DMS53 (cell line): ENCODE results near the gene GLS.
"Not testable (repeated sequence)": the region's sequence is repeated elsewhere in the genome, so short reads cannot be mapped to it uniquely, and the experiment has no call there.

Experiments used
- DNase-seq: peaks from one replicate; lab custom pipeline; 2025; lab: John Stamatoyannopoulos, UW

GLS gene

DNA sequence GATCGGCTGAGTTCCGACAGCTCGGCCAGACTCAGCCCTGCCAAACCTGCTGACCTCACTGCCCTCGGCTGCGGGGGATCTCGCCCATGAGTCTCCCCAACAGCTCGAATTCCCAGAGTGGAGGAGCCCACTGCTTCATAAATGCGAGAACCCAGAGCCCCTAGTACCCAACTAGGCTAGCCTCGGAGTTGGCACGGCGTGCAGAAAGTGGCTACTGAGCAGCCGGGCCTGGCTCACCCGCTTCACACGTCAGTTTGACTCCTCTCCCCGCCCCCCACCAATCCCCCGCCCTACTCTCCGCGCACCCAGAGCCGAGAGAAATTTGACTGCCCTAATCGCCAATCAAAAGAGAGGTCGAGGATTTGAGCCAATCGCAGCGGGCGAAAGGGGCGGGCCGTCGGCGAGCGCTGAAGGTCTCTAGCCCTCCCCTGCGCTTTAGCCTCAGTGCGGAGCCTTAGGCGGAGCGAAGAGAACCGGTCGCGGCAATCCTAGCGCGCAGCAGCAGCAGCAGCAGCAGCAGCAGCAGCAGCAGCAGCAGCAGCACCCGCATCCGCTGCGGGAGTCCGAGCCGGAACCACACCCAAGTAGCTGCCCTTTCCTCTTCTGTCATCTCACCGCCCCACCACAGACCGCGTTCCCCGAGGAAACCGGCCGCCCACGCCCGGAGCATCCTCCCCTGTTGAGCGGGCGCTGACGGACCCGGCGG is at the start of gene GLS:
Gene GLS, plus strand, starts transcription at position 444 of the 706 bp plus-strand sequence. CDS start 264 bp downstream, outside the sequence.
- peak; percentile 99 for DNase-seq

DNA sequence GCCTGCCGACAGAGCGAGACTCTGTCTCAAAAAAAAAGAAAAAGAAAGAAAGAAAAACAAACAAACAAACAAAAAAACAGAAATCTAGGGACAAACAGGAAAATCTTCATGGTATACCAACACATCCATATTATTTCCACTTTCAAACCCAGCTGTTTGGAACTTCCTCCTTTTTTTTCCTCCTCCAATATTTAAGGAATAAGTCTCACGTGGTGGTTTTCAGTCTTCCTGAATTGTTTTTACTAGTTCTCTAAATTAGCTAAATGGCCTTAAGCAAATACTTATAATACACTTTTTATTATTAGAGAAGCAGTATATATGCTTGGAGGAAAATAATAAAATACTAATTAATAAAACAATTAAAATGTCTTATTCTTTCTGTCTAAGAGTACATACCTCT is 48.7 kb upstream of the GLS start:
- no peak for DNase-seq

DNA sequence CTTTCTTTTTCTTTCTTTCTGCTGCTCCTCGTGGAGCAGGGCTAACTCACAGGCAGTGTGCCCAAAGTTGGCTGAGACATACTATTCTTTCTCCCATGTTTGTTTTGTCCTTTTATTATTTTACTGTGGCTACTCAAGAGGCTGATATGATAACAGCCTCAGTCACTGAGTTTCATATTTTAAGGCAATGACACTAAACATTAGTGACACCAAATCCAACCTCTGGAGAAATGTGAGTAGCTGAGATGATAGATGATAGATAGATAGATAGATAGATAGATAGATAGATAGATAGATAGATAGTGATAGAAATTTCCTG is 45.8 kb upstream of the GLS start:
- no peak for DNase-seq

DNA sequence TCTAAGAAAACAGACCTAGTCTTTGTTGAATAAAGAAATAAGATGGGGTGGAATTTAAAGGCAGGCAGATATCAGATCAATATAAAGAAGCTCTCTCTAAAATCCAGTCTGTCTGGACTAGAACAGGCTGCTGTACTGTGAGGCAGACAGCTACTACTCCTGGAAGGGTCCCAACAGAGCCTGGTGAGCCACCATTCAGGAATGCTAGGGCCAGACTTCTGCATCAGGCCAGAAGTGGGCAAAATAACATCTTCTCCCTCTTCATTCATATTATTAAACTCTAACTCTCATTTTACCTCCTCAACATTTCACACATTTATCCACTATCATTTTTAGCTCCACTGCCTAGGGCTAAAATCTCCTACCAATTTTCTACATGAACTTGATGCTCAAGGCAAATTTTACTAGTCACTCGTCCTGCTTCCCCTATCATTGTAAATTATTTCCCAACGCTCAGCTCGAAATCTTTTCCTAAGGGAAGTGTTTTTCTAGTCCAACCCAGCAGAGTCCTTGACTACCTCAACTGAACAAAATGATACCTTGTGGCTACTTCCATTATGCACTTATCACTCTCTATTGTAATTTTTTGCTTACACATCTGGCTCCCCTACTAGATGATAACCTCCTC is 45.2 kb upstream of the GLS start:
- DNase-seq: no peak

DNA sequence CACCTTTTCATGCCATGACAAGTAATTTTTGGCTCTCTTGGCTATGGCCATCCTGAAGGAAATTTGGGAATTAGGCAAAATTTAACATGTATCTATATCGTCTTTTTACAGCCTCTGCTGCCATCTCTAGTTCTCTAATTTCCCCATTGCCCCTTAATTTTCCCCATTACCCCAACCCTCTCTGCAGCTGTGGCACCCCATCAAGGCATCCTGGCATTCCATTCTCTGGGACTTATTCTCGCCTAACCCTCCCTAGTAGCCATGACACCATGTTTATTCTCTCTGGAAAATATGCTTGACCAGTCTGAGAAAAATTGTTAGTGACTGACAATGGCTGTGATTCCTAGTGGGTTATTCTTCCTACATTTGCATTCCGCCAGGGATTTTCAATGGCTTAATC is 43.9 kb upstream of the GLS start:
- no peak for DNase-seq

DNA sequence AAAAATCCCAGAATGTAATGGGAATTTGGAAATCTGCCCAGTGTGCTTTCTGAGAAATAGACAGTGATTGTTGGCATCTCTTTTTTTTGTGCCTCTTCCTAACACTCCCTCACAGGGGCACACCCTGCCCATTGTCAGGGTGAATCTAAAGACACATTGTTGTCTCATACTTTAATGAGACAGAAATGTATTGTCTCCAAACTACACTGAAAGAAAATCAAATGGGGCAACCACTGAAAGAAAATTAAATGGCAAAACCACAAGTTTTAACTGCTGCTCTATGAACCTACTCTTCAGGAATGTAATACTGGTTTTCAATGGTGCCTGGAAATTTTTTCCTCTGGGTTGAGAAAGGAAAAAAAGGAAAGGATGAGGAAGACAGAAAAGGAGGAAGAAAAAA is 43.2 kb upstream of the GLS start:
- DNase-seq: no peak

DNA sequence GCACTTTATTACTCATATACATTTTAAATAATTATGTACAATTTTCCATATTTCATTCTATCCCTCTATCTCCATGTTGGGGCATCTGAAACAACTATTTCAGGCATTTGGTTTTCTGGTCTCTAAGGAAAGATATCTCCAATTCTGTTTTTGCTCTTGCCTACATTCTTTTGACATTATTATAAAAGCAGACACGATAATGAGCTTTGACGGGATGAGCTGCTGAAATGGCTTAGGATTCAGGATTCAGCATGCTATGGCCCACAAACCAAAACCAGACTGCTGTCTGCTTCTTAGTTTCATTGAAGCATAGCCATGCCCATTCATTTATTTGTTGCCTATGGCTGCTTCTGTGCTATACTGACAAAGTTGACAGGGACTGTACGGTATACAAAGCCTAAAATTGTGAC is 42.7 kb upstream of the GLS start:
- DNase-seq: no peak

DNA sequence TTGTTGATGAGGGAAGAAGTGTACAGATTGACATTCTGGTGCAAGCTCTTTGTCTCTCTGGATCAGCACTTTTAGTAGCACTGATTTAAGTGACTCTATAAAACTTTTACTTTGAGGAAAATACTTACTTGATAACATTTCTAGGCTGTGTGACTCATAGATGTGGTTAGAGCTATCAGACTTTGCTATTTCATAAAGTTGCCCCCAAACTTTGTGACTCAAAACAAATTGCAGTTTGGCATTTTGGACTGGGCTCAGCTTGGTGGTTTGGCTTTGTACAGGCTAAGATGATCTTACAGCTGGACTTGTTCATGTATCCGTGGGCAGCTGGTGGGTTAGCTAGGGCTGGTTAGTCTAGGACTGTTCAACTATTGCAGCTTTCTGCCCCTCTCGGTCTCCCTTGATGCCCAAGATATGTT is 42.1 kb upstream of the GLS start:
- no peak for DNase-seq

DNA sequence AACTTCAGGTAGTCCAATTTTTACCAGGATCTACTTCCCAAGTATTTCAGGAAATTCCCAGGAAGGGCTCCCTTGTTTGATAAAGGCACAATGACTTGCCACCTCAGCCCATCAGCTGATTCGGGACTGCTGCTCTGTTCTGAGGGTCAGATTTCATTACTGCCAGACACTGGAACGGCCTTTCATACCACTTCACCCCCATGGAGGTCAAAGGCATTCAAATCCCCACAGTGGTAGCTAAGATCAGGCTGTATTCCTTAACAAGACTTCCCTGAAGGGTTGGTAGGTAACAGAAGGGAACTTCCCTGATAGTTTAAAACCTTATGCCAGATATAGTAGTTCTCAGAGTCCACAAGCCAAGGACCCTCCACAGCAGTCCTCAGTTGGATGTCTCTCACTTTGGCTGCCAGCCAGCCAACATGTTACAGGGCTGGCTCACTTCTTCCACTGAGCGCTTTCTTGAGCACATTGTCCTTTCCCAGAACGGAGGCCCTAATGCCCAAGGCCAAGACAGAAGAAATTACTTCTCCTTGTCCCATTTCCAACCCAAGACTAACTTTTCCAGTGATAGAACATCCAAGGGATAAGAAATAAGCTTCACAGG is 40.0 kb upstream of the GLS start:
- DNase-seq: peak; percentile 57

DNA sequence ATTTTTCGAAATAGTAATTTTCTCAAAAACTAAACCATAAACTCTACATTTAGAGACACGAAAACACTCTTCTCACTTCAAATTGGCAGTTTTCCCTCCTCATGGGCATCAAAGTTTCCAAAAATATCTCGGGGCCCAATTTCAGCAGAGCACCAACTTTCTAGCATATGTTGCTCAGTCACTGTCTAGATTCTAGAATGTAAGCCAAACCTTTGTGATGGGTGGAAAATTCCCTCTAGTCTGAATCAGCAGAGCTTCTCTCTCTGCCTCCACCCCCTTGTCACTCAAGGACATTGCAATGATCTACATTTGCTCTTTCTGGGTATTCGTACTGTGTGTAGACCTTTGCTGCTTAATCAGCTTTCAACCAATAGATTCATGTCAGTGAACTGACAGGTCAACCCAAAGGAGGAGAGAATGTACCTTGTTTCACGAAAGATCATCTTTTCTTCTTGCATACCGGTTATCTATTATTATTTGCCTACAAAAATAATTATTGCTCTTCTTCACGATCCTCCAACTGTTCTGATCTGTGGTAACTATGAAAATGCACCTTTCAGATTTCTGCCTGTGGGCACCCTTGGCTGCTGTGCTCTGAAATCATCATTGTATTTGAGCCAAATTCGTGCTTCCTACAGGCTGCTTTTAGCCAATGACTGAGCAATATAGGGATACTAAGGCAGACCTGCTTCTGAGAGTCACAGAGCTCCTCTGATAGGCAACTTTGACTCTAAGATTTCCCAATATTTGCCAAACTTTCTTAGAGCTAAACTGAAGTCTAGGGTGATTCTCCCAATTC is 38.7 kb upstream of the GLS start:
- peak; percentile 7 for DNase-seq

DNA sequence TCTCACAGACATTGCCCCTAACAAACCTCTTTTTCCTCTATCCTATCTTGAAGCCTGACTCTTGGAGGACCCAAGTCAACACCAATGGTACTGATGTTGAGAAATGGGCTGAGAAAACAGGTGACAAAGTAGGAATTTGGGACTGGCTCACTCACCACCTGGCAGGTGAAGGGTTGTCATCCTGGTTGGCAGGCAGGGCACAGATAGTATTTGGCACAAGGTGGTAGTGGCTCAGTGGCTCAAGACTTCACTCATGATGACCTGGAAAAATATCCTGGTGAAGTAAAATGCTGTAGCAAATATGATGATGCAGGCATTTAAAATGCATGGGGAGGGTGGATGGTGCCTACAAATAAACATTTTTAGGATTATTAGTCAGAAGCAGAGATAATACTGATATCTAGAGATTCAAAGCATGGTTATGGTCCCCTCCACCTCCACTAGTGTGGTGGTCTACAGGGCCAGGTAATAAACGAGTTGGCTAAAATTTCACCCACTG is 38.0 kb upstream of the GLS start:
- no peak for DNase-seq

DNA sequence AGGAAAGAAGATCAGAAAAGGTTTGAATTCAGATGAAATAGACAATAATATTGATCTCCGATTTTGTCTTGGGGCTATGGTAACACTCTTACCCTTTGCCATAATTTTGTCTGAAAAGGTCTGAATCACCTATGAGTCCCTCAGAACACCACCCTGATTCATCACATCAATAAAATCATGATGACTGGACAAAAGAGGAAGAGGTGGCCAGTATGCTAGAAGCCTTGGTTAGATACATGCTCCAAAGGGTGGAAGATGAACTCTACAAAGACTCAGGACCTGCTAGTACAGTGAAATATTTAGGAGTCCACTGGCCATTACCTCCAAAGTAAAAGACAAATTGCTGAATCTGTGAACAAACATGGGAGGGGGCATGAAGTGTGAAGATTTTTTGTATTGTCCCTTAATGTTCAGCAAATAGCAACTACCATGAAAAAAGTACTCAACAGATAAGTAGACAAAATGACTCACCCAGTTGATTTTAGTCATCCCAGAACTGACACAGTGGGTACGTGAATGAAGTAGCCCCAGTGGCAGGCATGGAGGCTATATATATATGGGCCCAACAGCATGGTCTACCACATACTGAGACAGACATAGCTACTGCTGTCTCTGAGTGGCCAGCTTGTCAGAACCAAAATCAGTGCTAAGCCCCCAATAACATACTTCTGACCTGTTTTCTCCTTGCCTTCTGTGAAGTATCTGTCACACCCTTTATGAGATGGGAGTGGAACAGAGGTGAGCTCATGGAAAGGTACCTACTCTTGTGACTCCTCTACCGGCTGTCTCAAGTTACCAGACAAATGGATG is 36.5 kb upstream of the GLS start:
- peak; percentile 90 for DNase-seq

DNA sequence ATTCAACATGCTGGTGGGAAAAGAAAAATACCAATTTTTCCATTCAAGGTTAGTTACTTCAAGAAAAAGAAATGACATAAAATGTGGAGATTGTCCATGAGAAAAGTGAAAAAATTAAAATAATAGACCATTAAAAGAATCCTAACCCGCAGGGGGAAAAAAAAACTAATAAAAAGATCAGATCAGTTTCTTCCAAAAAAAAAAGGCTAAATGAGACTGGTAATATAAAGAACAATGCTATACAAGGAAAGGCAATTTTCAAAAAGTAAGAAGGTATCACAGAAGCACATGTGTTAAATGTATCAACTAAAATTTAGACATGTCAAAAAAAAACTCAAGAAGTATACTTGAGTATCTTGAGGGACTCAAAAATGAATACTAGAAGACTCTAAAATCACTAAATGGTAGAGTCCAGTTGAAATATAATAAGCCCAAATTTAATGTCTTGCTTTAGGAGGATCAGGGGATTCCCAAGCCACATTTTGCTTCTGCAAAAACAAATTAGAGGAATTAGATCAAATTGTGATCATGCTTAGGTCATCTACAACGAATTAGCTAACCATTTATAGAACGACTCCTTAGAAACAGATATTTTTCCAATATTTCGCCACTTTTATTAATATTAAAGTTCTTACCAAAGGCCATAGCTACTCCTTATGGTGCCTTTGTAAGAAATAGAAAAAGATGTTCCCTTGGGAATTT is 35.8 kb upstream of the GLS start:
- DNase-seq: no peak

DNA sequence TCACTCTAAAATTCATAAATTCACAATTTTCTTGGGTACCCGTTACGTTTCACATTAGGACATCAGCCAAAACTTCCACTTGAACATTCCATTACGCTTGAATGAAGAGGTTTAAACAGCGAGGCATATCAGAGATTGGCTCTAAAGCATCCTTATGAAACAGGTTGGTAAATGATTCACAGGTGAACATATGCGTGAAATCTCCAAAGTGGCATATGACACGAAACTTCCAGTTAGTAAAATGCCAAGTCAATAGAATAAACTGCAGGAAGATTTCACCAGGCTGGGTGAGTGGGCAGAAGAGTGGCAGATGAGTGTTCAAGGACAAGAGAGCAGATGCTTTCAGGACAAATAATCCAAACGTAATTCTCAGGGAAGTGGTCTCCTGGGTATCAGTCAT is 33.9 kb upstream of the GLS start:
- DNase-seq: peak; percentile 92

DNA sequence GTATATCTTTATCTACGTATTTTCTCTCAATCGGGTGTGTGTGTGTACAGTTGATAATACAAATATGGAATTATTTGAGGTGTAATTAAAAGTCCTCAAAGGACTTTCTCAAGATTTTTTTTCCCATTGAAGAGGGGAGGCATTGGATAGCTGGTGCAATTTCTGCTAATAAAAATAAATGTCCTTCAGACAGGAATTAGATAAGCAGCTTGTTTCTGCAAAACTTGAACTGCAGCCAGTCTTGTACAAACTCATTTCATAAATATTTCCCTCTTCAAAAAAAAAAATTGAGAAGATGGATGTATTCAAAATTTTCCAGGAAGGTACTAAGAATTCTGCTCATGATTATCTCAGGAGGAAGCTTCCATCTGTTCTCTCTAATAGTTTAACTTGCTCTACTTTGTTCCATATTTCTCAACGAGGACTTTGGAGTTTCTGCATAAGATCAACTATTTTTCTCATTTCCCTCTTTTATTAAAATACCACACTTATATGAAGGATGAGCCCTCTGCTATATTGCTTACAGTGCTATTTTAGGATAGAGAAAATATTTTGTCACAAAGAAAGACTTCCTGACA is 33.0 kb upstream of the GLS start:
- DNase-seq: peak; percentile 23

DNA sequence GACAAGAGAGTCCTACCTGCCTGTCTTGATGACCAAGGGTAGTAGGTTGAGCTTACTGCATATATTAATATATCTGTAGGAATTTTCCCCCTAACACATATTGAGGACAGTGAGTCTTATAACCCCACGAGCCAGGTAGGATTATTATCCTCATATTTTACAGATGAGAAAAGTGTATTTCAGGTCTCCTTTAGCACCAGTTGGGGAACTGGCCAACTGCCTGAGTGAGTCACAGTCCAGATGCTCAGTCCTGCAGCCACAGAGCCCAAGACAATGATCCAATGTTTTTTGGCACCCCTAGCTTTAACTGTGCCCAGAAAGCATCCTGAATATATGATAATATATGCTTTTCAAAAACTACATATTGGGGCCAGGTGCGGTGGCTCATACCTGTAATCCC is 30.8 kb upstream of the GLS start:
- no peak for DNase-seq

DNA sequence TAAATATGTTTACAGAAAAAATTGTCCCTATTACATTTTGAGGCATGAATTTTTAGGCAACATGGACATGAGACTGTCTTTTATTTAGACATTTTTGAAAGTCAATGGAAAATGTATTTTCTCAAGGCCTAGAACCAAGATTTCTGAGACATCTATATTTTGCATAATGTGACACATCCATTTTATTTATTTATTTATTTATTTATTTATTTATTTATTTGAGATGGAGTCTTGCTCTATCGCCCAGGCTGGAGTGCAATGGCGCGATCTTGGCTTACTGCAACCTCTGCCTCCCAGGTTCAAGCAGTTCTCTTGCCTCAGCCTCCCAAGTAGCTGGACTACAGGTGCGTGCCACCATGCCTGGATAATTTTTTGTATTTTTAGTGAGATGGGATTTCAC is 27.6 kb upstream of the GLS start:
- not testable (repeated sequence) for DNase-seq

DNA sequence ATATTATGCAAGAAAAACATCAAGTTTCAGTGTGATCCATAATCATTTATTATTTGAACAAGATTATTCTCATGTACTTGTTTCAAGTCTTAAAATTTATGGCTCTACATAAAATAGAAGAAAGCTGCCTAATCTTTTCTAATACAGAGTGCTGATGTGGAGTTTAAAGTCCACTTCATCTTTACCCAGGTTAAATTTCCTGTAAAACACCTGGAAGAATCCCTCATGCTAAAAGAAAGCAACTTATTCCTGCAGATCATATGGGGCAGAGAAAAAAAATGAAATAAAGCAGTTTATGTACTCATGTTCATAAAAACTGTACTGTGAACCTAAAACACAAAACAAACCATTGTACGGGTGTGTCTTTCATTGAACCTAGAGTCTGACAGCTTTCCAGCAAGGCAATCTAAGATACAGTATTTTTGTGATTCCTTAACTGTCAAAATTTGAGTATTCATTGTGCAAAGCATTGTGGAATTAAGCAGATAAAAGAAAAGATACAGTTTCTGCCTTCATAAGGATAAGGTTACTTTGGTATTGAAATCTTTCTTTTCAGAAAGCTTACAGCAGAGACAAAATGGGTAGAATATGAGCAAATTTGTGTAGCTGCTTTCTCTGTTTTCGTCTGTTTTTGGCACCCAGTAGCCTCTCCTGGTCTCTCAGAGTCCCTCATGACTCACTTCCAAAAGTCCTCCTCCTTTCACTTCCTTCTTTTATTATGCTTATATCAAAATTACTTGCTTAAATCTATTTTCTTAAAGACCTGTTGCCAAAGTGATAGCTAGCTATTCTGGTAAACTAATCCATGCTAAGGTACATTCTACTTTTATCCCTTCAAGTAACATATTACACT is 26.9 kb upstream of the GLS start:
- DNase-seq: no peak

DNA sequence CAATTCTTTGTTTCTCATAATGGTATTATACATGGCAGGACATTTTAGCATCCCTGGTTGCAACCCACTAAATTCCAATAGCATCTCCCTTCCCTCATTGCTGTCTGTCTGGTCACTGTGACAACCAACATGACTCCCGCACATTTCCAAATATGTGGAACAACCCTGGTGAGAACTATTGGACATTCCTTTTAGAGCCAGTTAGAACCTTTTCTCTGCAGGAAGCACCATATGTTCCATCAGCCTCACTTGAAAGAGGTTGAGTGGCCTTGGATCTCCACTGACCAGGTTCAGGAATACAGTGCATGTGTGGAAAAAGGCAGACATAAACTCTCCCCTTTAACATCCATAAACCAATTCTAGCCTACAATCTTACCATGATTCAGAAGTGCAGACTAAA is 25.9 kb upstream of the GLS start:
- DNase-seq: no peak

DNA sequence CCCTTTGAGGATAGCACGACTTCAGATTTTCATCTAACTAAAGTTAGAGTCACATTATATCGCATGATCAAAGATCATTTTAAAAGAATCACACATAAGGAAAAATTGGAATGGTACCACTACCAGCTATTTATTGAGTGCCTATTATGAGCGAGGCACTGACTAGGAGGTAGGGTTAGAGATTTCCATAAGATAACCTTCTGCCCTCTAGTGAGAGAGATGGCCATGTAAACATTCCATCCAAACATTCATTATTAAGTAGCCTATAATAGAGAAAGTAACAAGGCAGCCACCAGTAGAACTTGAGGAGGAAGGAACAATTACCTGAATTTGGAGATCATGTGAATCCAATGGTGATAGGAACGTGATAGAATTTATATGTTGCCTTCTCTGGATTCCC is 25.4 kb upstream of the GLS start:
- DNase-seq: no peak
